ENCODE data around the gene SLC25A43. TPM values are rescaled to one million over a fixed set of nuclear protein-coding genes. Genes with fewer than 3 reads are reported as not detected.

The SLC25A43 gene
- total RNA-seq, 4 donors from 2014 or later, result 18.4 to 33.7 (median 22.2) TPM

GRCh38 chrX:119467842-119468550 lies 68.9 kb downstream of the SLC25A43 start, which contains the start of gene SLC25A5:
Gene SLC25A5, plus strand, starts transcription at chrX:119468444. Its CDS starts 72 bp downstream, at chrX:119468516.
- ATAC-seq (ENCODE audit: low FRiP score), result peak; percentile 95
- no peak for TF ChIP-seq CTCF (IDR thresholded peaks at IDR 0.05)
- peak; percentile 32 for DNase-seq (ENCODE audit: low spot score)

DNA sequence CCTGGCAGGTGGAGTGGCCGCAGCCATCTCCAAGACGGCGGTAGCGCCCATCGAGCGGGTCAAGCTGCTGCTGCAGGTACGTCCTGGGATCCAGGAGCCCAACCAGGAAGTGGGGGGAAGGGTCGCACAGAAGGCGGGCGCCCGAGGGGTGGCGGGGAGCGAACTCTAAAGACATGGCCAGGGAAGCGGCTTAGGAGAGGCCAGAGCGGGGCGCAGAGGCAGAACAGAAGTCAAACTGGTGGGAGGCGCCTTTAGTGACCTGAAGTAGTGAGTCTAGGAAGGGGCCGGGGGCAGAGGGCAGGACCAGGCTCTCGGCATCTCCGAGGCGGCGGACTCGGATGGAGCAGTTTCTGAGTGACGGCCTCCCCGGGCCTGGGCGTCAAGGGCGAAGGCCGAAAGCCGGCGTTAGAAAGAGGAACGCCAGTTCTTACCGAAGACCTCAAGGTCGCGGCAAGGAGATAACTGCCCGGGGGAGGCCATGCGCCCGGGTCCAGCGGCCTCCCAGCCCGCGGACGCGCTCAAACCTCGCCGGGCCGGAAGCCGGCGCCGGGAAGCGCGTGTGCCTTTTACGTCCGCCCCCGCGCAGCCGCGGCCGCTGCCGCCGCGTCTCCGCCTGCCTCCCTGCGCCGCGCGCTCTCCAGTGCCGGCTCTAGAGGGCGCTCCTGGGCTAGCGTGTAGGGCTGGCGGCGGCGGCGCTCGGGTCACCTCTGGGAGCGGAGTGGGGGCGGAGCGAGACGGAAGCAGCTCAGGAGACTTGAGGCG lies 69.6 kb downstream of the SLC25A43 start:
- peak; percentile 89 for ATAC-seq (ENCODE audit: low FRiP score)
- TF ChIP-seq CTCF (IDR thresholded peaks at IDR 0.05), result peak in 1 of 3 donors; percentile 17
- DNase-seq (ENCODE audit: low spot score), result peak; percentile 74

GRCh38 chrX:119469313-119469635 lies 70.1 kb downstream of the SLC25A43 start:
- ATAC-seq (ENCODE audit: low FRiP score) (peak; percentile 4), DNase-seq (ENCODE audit: low spot score) (no peak)
- no peak for TF ChIP-seq CTCF (IDR thresholded peaks at IDR 0.05)

GRCh38 chrX:119474615-119475388 lies 75.7 kb downstream of the SLC25A43 start:
- no peak for TF ChIP-seq CTCF (IDR thresholded peaks at IDR 0.05)
- DNase-seq (ENCODE audit: low spot score) (no peak), ATAC-seq (ENCODE audit: low FRiP score) (no peak)

DNA sequence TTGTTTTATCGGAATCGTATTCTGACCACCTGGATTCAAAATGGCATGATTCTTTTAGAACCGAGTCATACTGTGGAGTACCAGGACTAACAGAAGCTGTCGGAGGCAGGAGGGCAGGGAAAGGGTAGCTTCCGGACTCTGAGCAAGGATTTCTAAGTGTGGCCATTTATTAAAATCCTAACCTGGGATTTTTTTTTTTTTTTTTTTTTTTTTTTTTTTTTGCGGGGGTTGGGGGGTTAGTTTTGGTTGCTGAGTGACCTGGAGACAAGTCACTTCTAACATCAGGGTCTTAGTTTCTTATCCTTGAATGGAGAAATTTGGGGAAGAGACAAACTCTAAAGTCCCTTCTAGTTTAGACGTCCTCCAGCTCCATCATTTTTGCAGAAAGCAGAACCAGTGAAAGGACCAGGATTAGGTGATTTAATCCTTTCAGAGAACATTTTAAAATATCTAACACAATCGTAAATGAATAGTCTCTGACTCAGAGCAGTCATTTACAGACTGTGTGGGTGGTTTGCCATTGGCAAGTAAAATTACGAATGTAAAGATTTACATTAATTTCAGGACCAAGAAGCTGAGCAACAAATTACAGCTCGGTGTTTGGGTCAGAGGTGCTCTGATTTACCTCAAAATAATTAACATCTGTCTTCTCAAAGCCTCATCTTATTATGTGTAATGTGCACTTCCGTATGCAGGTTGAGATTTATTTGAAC lies 76.4 kb downstream of the SLC25A43 start:
- TF ChIP-seq CTCF (IDR thresholded peaks at IDR 0.05), result no peak

DNA sequence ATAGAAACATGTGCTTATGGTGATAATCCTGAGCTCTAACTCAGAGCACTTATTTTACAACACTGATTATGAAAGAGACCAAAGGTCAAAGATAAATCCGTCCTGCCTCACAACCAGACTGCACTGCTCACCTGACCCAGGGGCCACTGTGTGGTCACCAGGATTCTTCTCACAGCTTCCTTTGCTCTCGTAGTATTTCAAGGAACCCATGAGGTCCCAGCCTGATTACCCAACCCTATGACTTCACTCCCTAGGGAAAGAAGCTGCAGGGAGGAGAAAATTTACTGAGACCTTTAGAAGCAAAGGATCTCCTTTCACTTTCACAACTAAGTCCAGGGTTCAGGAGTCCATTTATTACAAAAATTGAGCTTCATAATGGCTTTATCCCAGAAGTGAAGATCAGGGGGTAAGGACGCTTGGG lies 78.7 kb downstream of the SLC25A43 start:
- TF ChIP-seq CTCF (IDR thresholded peaks at IDR 0.05), result no peak
- DNase-seq (ENCODE audit: low spot score), result peak; percentile 24
- peak; percentile 65 for ATAC-seq (ENCODE audit: low FRiP score)

More for the DNA sequence above, 76.4 kb downstream of the SLC25A43 start:
- no peak for ATAC-seq (ENCODE audit: low FRiP score)
- DNase-seq (ENCODE audit: low spot score), result no peak

All from omental fat pad (tissue), 4 donors.